Skeletal muscle tissue (tissue), 4 donors: ENCODE data around the gene PXDC1. TPM values are rescaled to one million over a fixed set of nuclear protein-coding genes. Genes with fewer than 3 reads are reported as not detected.
"Not testable (repeated sequence)": the region's sequence is repeated elsewhere in the genome, so short reads cannot be mapped to it uniquely, and the experiment has no call there.

Experiments used
- H3K27ac ChIP-seq: one replicate; pipeline ENCODE4 v1.7.0; 2013; ENCODE audit warnings: mild to moderate bottlenecking, low read depth, low read length, inconsistent platforms
- H3K27me3 ChIP-seq, 3 donors: one replicate each; pipeline ENCODE4 v1.7.0; 2013; ENCODE audit warnings: low read length in 3 of 3; ENCODE audit not compliant: control insufficient read depth in 3 of 3, insufficient read depth in 3 of 3
- H3K36me3 ChIP-seq, 3 donors: one replicate each; pipeline ENCODE4 v1.7.0; 2013; ENCODE audit warnings: low read length in 3 of 3; ENCODE audit not compliant: control insufficient read depth in 3 of 3, insufficient read depth in 3 of 3
- H3K4me1 ChIP-seq, 3 donors: one replicate each; pipeline ENCODE4 v1.7.0; 2013; ENCODE audit warnings: low read length in 3 of 3, mild to moderate bottlenecking in 3 of 3; ENCODE audit not compliant: control insufficient read depth in 3 of 3, insufficient read depth in 3 of 3
- H3K4me3 ChIP-seq, 3 donors: one replicate each; pipeline ENCODE4 v1.7.0; 2013; ENCODE audit warnings: low read length in 3 of 3
- H3K9ac ChIP-seq, 3 donors: one replicate each; pipeline ENCODE4 v1.7.0; 2013; ENCODE audit warnings: low read length in 3 of 3, mild to moderate bottlenecking in 3 of 3, moderate library complexity in 2 of 3, low read depth in 1 of 3
- H3K9me3 ChIP-seq, 3 donors: one replicate each; pipeline ENCODE4 v1.7.0; 2013; ENCODE audit warnings: low read length in 3 of 3; ENCODE audit not compliant: control insufficient read depth in 3 of 3
- total RNA-seq: library from RNA; depleted of rRNA; stranded (reverse); fragments of >200 nt; gene quantifications from one replicate; pipeline ENCODE4 v1.2.3, GENCODE V29; 2014
- donor health status: Osteomylitis.

Gene PXDC1
- total RNA-seq, 1 donor from 2014 or later: 14.1 TPM

GRCh38 chr6:3723251-3723650 lies 28.3 kb downstream of the PXDC1 start:
- Histone ChIP-seq H3K36me3 (peaks cover 20 to 37% (median 32%) of the 10 kb centered on the region in 3 donors), H3K9me3 (no peaks in the 10 kb centered on the region), H3K27me3 (no peaks in the 10 kb centered on the region), H3K4me3 (no peak overlapping the region), H3K9ac (no peak overlapping the region), H3K4me1 (peaks cover 18 to 33% (median 24%) of the 10 kb centered on the region in 3 donors), H3K27ac (no peak overlapping the region)

GRCh38 chr6:3722785-3723184 lies 28.7 kb downstream of the PXDC1 start:
- H3K9ac ChIP-seq: no peak overlapping the region
- peaks cover 18 to 33% (median 24%) of the 10 kb centered on the region in 3 donors for H3K4me1 ChIP-seq
- no peak overlapping the region for H3K27ac ChIP-seq

GRCh38 chr6:3721810-3722621 lies 29.5 kb downstream of the PXDC1 start:
- Histone ChIP-seq H3K36me3 (peaks cover 16 to 32% (median 28%) of the 10 kb centered on the region in 3 donors), H3K9me3 (no peaks in the 10 kb centered on the region), H3K27ac (no peak overlapping the region), H3K27me3 (no peaks in the 10 kb centered on the region), H3K9ac (no peak overlapping the region), H3K4me3 (no peak overlapping the region), H3K4me1 (peaks cover 18 to 33% (median 24%) of the 10 kb centered on the region in 3 donors)

More at GRCh38 chr6:3722785-3723184, 28.7 kb downstream of the PXDC1 start:
- Histone ChIP-seq H3K4me3 (no peak overlapping the region), H3K36me3 (peaks cover 20 to 37% (median 31%) of the 10 kb centered on the region in 3 donors), H3K27me3 (no peaks in the 10 kb centered on the region), H3K9me3 (no peaks in the 10 kb centered on the region)

GRCh38 chr6:3720770-3721169 lies 30.7 kb downstream of the PXDC1 start:
- not testable (repeated sequence) for H3K4me3 ChIP-seq, H3K9me3 ChIP-seq, H3K27ac ChIP-seq, H3K9ac ChIP-seq, H3K27me3 ChIP-seq
- Histone ChIP-seq H3K4me1 (peaks cover 11 to 24% (median 16%) of the 10 kb centered on the region in 3 donors), H3K36me3 (peaks cover 12 to 21% (median 19%) of the 10 kb centered on the region in 3 donors)

- peaks cover 11 to 12% (median 12%) of the 10 kb centered on the region in 3 donors for H3K36me3 ChIP-seq
- no peaks in the 10 kb centered on the region for H3K9me3 ChIP-seq
- peaks cover 2 to 14% (median 6%) of the 10 kb centered on the region in 3 donors for H3K4me1 ChIP-seq
- H3K27ac ChIP-seq: no peak overlapping the region
- H3K9ac ChIP-seq: no peak overlapping the region
- H3K27me3 ChIP-seq: no peaks in the 10 kb centered on the region
- no peak overlapping the region for H3K4me3 ChIP-seq
These were observed 31.8 kb downstream of the PXDC1 start for GRCh38 chr6:3719462-3720308.

GRCh38 chr6:3718407-3718806 lies 33.1 kb downstream of the PXDC1 start:
- Histone ChIP-seq H3K36me3 (peaks cover 8 to 10% (median 9%) of the 10 kb centered on the region in 3 donors), H3K27me3 (no peaks in the 10 kb centered on the region), H3K9ac (no peak overlapping the region), H3K4me1 (peaks cover 0 to 7% (median 0%) of the 10 kb centered on the region in 3 donors), H3K27ac (no peak overlapping the region), H3K4me3 (no peak overlapping the region), H3K9me3 (no peaks in the 10 kb centered on the region)

GRCh38 chr6:3715285-3715684 lies 36.2 kb downstream of the PXDC1 start:
- no peak overlapping the region for H3K4me3 ChIP-seq
- H3K9ac ChIP-seq: no peak overlapping the region
- no peaks in the 10 kb centered on the region for H3K27me3 ChIP-seq
- no peaks in the 10 kb centered on the region for H3K4me1 ChIP-seq
- H3K9me3 ChIP-seq: no peaks in the 10 kb centered on the region
- H3K36me3 ChIP-seq: peaks cover 0 to 4% (median 0%) of the 10 kb centered on the region in 3 donors
- no peak overlapping the region for H3K27ac ChIP-seq

GRCh38 chr6:3714768-3715167 lies 36.7 kb downstream of the PXDC1 start:
- Histone ChIP-seq H3K9ac (no peak overlapping the region), H3K4me3 (no peak overlapping the region), H3K36me3 (peaks cover 0 to 4% (median 0%) of the 10 kb centered on the region in 3 donors), H3K4me1 (no peaks in the 10 kb centered on the region), H3K9me3 (no peaks in the 10 kb centered on the region), H3K27me3 (no peaks in the 10 kb centered on the region), H3K27ac (no peak overlapping the region)

GRCh38 chr6:3714111-3714510 lies 37.4 kb downstream of the PXDC1 start:
- Histone ChIP-seq H3K9me3 (no peaks in the 10 kb centered on the region), H3K9ac (no peak overlapping the region), H3K36me3 (peaks cover 0 to 4% (median 0%) of the 10 kb centered on the region in 3 donors), H3K4me1 (no peaks in the 10 kb centered on the region), H3K4me3 (no peak overlapping the region), H3K27ac (no peak overlapping the region), H3K27me3 (no peaks in the 10 kb centered on the region)
